Stimulated activated naive CD4-positive, alpha-beta T cell (primary cell): Measurements from ENCODE around the gene ALX3.

ENCODE experiments used
- DNase-seq, 6 experiments: peaks; one replicate each; lab custom pipeline; 2025; lab: John Stamatoyannopoulos, UW

ALX3 gene

DNA sequence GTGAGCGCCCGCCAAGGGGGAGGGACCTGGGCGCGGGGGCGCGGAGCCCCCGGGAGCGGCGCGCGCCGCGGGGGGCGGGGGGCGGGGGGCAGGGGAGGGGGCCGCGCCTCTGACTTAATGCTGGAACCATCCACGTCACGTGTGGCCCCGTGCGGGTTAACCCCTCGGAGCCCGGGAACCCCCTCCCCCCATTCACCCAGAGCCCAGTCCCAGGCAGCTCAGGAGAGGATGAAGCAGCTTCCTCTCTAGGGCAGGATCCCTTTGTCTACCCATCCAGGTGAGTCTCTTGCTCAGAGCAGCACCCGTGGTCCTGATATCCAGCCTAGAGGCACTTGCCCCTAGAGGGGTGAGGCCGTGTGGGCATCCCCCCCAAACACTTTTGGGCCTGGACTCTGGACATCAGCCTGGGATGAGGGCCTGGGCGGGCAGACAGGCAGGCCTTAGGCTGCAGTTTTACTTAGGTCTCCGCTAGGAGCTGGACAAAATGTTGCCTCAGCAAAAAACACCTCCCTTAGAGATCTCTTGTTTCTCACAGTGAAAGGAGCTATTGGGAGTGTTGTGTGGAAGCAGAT lies at the start of gene ALX3:
TSS of gene ALX3 (minus strand) at position 2 of the 572 bp plus-strand sequence. CDS start 60 bp downstream, outside the sequence.
- DNase-seq: no peak

DNA sequence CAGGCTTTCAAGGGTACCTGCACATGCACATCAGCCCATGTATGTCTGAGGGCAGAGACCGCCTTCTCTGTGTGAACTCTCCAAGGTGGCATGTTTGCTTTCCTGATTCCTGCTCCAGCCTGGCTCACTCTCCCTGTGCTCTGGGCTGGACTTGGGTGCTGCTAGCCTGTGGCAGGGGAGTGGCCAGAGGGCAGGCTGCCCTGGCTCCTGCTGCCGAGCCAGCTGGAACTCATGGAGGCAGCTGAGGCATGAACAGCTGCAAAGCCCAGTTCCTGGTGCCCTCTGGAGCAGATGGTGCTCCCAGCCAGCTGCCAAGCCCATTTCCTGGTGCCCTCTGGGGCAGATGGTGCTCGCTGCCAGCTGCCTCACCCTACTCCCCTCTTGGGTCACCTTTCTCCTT lies 49.4 kb upstream of the ALX3 start:
- no peak for DNase-seq

- DNase-seq: no peak
These were observed 48.3 kb upstream of the ALX3 start for GRCh38 chr1:110118636-110119396.

DNA sequence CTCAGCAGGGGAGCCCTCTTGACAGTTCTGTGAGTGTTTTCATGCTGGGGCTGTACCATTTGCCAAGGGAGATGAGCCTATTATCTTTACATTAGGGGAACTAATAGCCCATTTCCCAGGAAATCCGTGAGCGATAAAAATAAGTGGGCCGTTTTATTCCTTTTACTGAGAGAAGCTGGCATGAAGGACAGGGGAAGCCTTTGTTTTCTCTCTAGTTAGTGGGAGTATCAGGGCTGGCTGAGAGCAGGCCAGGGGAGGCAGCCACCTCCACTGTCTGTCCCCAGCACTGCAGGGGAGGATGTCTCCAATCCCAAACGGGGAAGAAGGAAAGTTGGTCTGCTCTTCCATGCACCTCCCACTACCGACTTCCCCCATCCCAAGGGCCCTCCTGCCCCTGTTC lies 44.3 kb upstream of the ALX3 start:
- DNase-seq: no peak

DNA sequence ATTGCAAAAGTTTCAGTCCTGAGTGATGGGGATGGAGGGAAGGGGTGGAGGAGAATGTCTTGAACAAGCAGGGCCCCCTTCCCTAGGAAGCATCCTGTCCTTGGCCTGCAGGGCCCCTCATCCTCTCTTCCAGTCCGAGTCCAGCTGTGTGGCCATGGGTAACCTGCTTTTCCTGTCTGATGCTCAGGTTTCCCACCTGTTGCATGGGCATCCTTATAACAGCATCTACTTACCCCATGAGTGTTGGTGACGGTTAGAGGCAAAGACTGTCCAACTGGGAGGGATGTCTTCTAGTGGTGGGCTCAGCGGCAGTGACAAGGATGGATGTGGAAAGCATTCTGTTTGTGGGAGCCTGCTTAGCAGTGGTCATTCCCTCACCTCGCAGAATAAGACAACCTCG lies 43.7 kb upstream of the ALX3 start:
- DNase-seq: no peak

GRCh38 chr1:110113551-110113950 lies 43.1 kb upstream of the ALX3 start:
- DNase-seq: no peak

DNA sequence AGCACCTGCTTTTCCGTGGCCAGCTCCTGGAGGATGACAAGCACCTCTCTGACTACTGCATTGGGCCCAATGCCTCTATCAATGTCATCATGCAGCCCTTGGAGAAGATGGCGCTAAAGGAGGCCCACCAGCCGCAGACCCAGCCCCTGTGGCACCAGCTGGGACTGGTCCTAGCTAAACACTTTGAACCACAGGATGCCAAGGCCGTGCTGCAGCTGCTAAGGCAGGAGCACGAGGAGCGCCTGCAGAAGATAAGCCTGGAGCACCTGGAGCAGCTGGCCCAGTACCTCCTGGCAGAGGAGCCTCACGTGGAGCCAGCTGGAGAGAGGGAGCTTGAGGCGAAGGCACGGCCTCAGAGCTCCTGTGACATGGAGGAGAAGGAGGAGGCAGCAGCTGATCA lies 42.2 kb upstream of the ALX3 start:
- no peak for DNase-seq

DNA sequence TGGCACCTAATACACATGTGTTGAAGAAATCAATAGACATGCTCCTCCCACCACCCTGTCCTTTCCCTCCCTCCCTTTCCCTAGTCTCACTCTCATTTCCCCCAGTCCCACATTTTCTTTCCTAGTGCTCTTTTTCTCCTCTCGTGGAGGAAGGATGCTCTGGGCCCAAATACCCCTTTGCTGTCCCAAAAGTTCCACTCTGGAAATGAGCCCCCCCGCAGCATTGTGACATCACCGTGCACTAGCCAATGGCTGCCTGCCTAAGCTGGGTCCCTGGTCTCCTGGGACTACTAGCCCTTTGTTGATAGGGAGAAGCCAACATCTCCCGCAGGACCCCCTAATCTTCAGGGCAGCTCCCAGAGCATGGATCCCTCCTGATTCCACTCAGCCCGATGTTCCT lies 41.7 kb upstream of the ALX3 start, which contains the start of gene UBL4B:
TSS of gene UBL4B (plus strand) at position 301 of the 400 bp plus-strand sequence. CDS start at position 393, 92 bp downstream.
- DNase-seq: no peak

DNA sequence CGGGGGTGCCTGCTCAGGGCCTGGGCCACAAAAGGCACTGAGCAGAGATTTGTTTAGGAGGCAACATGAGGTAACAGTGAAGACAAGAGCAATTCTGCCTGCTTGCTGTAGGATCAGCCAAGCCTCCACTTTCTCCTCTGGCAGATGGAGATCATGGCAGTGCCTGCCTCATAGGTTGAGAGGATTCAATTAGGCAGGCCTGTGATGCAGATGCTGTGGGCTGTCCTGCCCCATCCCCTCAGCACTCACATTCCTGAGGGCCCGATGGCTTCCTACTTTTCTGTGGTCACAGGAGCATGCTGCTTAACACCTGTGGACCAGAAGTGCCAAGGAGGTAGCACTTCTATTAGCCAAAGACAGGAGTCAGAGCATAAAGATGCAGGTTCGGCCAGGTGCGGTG lies 40.6 kb upstream of the ALX3 start:
- no peak for DNase-seq

DNA sequence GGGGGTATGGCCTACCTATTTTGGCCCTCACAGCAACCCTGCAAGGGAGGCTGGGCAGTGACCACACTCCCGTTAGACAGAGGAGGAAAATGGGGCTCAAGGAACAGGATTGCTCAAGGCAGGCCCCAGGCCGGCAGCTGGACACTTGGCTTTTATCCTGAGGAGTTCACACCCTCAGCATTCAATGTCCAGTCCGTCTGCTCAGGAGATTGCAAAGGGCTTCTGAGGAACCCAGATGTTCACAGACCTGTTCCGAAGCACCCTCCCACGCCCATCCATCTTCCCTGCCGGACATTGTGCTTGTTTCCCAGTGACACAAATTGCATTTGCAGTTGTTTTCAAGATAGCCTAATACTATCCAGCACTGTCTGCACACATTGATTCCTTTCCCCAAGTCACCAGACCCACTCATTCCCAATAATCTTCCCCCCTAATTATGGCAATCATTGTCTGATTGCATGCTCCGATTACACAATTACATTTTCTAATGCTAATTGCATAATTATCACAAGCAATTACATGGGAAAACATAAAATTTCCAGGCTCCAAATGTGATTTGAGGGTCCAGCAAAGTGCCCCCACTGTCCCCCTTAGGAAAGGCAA lies 37.5 kb upstream of the ALX3 start:
- no peak for DNase-seq

- peak in 5 of 6 experiments; percentile 16 to 43 (median 34) for DNase-seq
These were observed 35.8 kb upstream of the ALX3 start for GRCh38 chr1:110106013-110106941.

- no peak for DNase-seq
These were observed 31.6 kb upstream of the ALX3 start for GRCh38 chr1:110102081-110102480.

GRCh38 chr1:110100335-110100734 lies 29.9 kb upstream of the ALX3 start:
- no peak for DNase-seq

- DNase-seq: no peak
These were observed 28.0 kb upstream of the ALX3 start for GRCh38 chr1:110098222-110099026.

- no peak for DNase-seq
These were observed 27.2 kb upstream of the ALX3 start for GRCh38 chr1:110097507-110098221.

DNA sequence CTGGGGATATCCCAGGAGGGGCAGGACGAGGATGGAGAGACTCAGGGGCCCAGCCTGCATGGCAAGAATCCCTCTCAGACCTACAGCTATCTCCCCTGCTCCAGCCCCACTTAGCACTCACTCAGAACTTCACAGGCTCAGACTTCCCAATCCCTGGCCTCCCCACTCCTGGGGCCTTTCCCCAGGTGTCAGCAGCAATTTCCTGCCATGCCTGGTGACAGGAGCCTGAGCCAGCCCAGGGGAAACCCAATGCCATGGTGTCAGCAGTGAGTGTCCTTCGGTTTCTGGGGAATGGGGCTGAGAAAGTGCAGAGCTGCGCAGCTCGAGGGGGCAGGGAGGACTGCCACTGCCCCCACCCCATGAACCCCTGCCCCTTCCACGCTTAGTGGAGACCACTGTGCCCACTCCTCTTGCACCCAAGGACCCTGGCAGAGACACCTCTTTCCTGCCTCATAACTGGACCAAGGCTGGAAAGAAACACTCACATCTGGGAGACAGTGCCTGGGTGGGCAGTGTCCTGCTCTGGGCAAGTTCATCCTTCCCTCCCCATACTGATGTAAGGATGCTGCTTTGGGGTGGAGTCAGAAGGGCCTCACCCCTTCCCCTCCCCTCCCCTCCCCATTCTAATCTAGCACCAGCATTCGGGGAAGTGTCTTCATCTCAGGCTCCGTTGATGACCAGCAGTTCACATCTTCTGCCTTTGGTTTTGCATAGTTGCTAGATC lies 24.6 kb upstream of the ALX3 start:
- DNase-seq: no peak

DNA sequence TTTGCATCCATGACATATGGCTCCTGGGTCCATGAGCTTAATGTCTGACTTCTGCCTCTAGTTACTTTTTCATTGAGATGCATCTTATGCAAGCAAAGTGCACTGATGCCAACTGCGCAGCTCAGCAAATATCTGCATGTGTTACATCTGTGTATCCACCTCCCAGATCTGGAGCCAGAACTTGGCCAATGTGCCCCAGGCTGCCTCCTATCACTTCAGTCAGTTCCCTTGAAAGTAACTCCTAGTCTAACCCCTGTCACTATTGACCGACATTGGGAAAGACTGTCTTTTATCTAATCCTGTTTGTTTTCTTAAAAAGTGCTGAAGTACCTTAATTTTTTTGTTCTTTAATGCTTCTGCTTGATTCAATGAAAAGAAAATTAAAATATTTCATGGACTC lies 22.5 kb upstream of the ALX3 start:
- no peak for DNase-seq

GRCh38 chr1:110091791-110092190 lies 21.3 kb upstream of the ALX3 start:
- DNase-seq: no peak

- no peak for DNase-seq
These were observed 20.9 kb upstream of the ALX3 start for GRCh38 chr1:110091381-110091780.
